Activated B cell treated with CpG ODN at 0.5 μM for 24 hours (primary cell): ENCODE data around the gene PAK1. TPM values are rescaled to one million over a fixed set of nuclear protein-coding genes. Genes with fewer than 3 reads are reported as not detected.

ENCODE experiments used
- ATAC-seq: fragments of 200-7000 bp; cut with Tn5 transposase; one replicate; pipeline ENCODE4 v1.10.0; 2021; ENCODE audit warnings: low read depth, mild to moderate bottlenecking, moderate library complexity
- CTCF ChIA-PET: fragments of 350-600 bp; sonication (Branson Sonifier 250); formaldehyde crosslinking; loops from one replicate; lab custom pipeline; 2021; ENCODE audit warnings: antibody characterized with exemption; lab: Charles Lee
- POLR2A ChIA-PET: fragments of 350-600 bp; sonication (Branson Sonifier 250); formaldehyde crosslinking; loops from one replicate; lab custom pipeline; 2021; ENCODE audit warnings: antibody characterized with exemption; lab: Charles Lee
- DNase-seq: peaks from one replicate; pipeline ENCODE4 v3.0.0; 2022
- H3K27ac Mint-ChIP-seq: one replicate; pipeline ENCODE4 v1.8.0; 2020; ENCODE audit warnings: mixed read lengths
- H3K27me3 Mint-ChIP-seq: one replicate; pipeline ENCODE4 v1.8.0; 2021; ENCODE audit warnings: mixed read lengths
- H3K36me3 Mint-ChIP-seq: one replicate; pipeline ENCODE4 v1.8.0; 2021; ENCODE audit warnings: low read depth, mixed read lengths
- H3K4me1 Mint-ChIP-seq: one replicate; pipeline ENCODE4 v1.8.0; 2021; ENCODE audit warnings: mixed read lengths
- H3K4me3 Mint-ChIP-seq: one replicate; pipeline ENCODE4 v1.8.0; 2020; ENCODE audit warnings: mild to moderate bottlenecking, mixed read lengths
- H3K9me3 Mint-ChIP-seq: one replicate; pipeline ENCODE4 v1.8.0; 2020; ENCODE audit warnings: mixed read lengths
- intact Hi-C: fragments of 100-400 bp; cut with micrococcal nuclease; formaldehyde crosslinking; loops from one replicate; pipeline ENCODE4 v1.15.1; 2024
- total RNA-seq: library from RNA; stranded (reverse); gene quantifications from 2 replicates; pipeline ENCODE4 v1.2.3, GENCODE V29; 2022
- TF ChIP-seq, protein P1 (sequence below): fragments of 200-600 bp; IDR thresholded peaks from one replicate; pipeline ENCODE4 v1.8.0; 2022; ENCODE audit warnings: antibody characterized with exemption, mild to moderate bottlenecking

Gene PAK1
- total RNA-seq, 1 donor from 2014 or later, result 21.1 TPM

DNA sequence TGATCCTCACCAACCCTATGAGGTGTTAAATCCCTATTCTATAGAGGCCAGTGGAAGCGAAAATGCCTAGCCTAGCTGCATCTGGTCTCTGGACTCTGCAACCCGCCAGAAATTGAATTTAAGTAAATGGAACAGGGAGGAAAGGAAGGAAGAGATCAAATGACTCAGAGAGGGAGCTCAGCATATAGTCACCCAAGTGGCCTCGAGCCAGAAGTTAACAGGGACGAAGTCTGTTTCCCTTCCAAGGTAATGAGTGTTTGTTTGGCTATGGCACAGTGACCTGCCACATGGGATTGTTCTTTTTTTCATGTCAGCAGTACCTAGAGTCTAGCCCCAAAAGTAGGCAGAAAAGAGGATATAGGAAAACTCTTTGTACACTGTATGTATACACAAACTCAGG, 66.3 kb downstream of the PAK1 start:
- Mint-ChIP-seq H3K27ac (no peak overlapping the region), H3K27me3 (no peaks in the 10 kb centered on the region), H3K4me3 (no peak overlapping the region), H3K4me1 (peaks cover 22% of the 10 kb centered on the region), H3K36me3 (peaks cover 1% of the 10 kb centered on the region), H3K9me3 (no peaks in the 10 kb centered on the region)
- DNase-seq (no peak), ATAC-seq (no peak)
- TF ChIP-seq, protein P1, sequence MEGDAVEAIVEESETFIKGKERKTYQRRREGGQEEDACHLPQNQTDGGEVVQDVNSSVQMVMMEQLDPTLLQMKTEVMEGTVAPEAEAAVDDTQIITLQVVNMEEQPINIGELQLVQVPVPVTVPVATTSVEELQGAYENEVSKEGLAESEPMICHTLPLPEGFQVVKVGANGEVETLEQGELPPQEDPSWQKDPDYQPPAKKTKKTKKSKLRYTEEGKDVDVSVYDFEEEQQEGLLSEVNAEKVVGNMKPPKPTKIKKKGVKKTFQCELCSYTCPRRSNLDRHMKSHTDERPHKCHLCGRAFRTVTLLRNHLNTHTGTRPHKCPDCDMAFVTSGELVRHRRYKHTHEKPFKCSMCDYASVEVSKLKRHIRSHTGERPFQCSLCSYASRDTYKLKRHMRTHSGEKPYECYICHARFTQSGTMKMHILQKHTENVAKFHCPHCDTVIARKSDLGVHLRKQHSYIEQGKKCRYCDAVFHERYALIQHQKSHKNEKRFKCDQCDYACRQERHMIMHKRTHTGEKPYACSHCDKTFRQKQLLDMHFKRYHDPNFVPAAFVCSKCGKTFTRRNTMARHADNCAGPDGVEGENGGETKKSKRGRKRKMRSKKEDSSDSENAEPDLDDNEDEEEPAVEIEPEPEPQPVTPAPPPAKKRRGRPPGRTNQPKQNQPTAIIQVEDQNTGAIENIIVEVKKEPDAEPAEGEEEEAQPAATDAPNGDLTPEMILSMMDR, result no peak
- CTCF ChIA-PET, result no interaction called here
- intact Hi-C loops, result no loop called here
- POLR2A ChIA-PET, result no interaction called here

DNA sequence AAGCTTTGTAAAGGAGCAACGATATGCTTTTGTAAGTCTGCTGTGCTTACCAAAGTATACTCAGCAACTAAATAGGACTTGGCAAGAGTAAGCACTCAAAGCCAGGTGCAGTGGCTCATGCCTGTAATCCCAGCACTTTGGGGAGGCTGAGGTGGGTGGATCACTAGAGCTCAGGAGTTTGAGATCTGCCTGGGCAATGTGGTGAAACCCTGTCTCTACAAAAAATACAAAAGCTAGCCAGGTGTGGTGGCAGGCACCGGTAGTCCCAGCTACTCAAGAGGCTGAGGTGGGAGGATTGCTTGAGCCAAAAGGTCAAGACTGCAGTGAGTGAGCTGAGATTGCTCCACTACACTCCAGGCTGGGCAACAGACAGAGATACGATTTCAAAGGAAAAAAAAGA, 67.5 kb downstream of the PAK1 start:
- TF ChIP-seq, protein P1, result no peak
- H3K36me3 Mint-ChIP-seq, result no peaks in the 10 kb centered on the region
- H3K27me3 Mint-ChIP-seq, result no peaks in the 10 kb centered on the region
- no peak overlapping the region for H3K4me3 Mint-ChIP-seq
- no peak for ATAC-seq
- no peaks in the 10 kb centered on the region for H3K9me3 Mint-ChIP-seq
- POLR2A ChIA-PET, result no interaction called here
- no peak for DNase-seq
- CTCF ChIA-PET, result no interaction called here
- no peak overlapping the region for H3K27ac Mint-ChIP-seq
- intact Hi-C loops, result no loop called here
- H3K4me1 Mint-ChIP-seq, result peaks cover 15% of the 10 kb centered on the region

- TF ChIP-seq, protein P1, result no peak
- intact Hi-C loops, result no loop called here
- ChIA-PET CTCF (no interaction called here), POLR2A (no interaction called here)
- Mint-ChIP-seq H3K27ac (no peak overlapping the region), H3K9me3 (no peaks in the 10 kb centered on the region), H3K36me3 (peaks cover 2% of the 10 kb centered on the region), H3K4me1 (no peaks in the 10 kb centered on the region), H3K27me3 (no peaks in the 10 kb centered on the region), H3K4me3 (no peak overlapping the region)
- DNase-seq (no peak), ATAC-seq (no peak)
These were observed 70.7 kb downstream of the PAK1 start for GRCh38 chr11:77403211-77403610.

- intact Hi-C loops, result no loop called here
- no peak overlapping the region for H3K4me3 Mint-ChIP-seq
- no peak for DNase-seq
- ChIA-PET POLR2A (no interaction called here), CTCF (no interaction called here)
- ATAC-seq, result no peak
- H3K27me3 Mint-ChIP-seq, result no peaks in the 10 kb centered on the region
- no peak overlapping the region for H3K27ac Mint-ChIP-seq
- TF ChIP-seq, protein P1, result no peak
- no peaks in the 10 kb centered on the region for H3K9me3 Mint-ChIP-seq
- H3K36me3 Mint-ChIP-seq, result peaks cover 2% of the 10 kb centered on the region
- H3K4me1 Mint-ChIP-seq, result no peaks in the 10 kb centered on the region
These were observed 71.7 kb downstream of the PAK1 start for GRCh38 chr11:77402218-77402556.

- no peaks in the 10 kb centered on the region for H3K9me3 Mint-ChIP-seq
- no peak for DNase-seq
- no peak overlapping the region for H3K4me3 Mint-ChIP-seq
- ChIA-PET CTCF (interaction anchor here (0.8 kb wide), 1 partner anchor 13 kb away, joined by 3 read pairs; no protein-coding TSS in a partner anchor), POLR2A (interaction anchor here (0.9 kb wide), 1 partner anchor 10 kb away, joined by 4 read pairs; no protein-coding TSS in a partner anchor)
- H3K36me3 Mint-ChIP-seq, result peaks cover 2% of the 10 kb centered on the region
- TF ChIP-seq, protein P1, result no peak
- intact Hi-C loops, result no loop called here
- no peaks in the 10 kb centered on the region for H3K4me1 Mint-ChIP-seq
- ATAC-seq, result no peak
- H3K27ac Mint-ChIP-seq, result no peak overlapping the region
- H3K27me3 Mint-ChIP-seq, result no peaks in the 10 kb centered on the region
These were observed 72.2 kb downstream of the PAK1 start for GRCh38 chr11:77401486-77402217.
